Epithelial cell of proximal tubule (primary cell): Measurements from ENCODE around the gene CDCA5. TPM values are rescaled to one million over a fixed set of nuclear protein-coding genes. Genes with fewer than 3 reads are reported as not detected.

Experiments used
- DNase-seq: peaks from one replicate; pipeline ENCODE4 v3.0.0-alpha.2; 2011; ENCODE audit warnings: low read depth
- H3K4me3 ChIP-seq: 2 replicates; pipeline ENCODE4 v1.5.1; 2011; ENCODE audit warnings: low read depth, mild to moderate bottlenecking, low read length
- CTCF ChIP-seq: conservative IDR thresholded peaks from 2 replicates; pipeline ENCODE4 v1.5.1; 2012; ENCODE audit warnings: low read depth, mild to moderate bottlenecking, low read length
- total RNA-seq: library from RNA; depleted of rRNA; stranded (reverse); fragments of >200 nt; gene quantifications from 2 replicates; pipeline ENCODE4 v1.2.3, GENCODE V29; 2015

The CDCA5 gene
- total RNA-seq, 1 donor from 2014 or later = 32.0 TPM

- no peak for DNase-seq
- H3K4me3 ChIP-seq = peak overlapping the region; percentile 81
- no peak for TF ChIP-seq CTCF
Observed at GRCh38 chr11:65096926-65097325, 13.1 kb upstream of the CDCA5 start.

GRCh38 chr11:65095974-65096806 is 12.3 kb upstream of the CDCA5 start, which contains the start of gene VPS51:
TSS of gene VPS51 (plus strand) at chr11:65096214. CDS start at chr11:65096251, 37 bp downstream.
- DNase-seq = no peak
- no peak for TF ChIP-seq CTCF

GRCh38 chr11:65095427-65095826 is 11.6 kb upstream of the CDCA5 start:
- no peak for TF ChIP-seq CTCF
- H3K4me3 ChIP-seq = peak overlapping the region; percentile 81

More at GRCh38 chr11:65095974-65096806, 12.3 kb upstream of the CDCA5 start, which contains the start of gene VPS51:
- peak within 1 kb of the TSS; percentile 81 for H3K4me3 ChIP-seq

GRCh38 chr11:65090628-65091027 is 6.8 kb upstream of the CDCA5 start:
- H3K4me3 ChIP-seq = no peak overlapping the region
- DNase-seq = no peak
- TF ChIP-seq CTCF = no peak

More at GRCh38 chr11:65095427-65095826, 11.6 kb upstream of the CDCA5 start:
- DNase-seq = no peak

- no peak for DNase-seq
- TF ChIP-seq CTCF = no peak
- H3K4me3 ChIP-seq = no peak overlapping the region
Observed at GRCh38 chr11:65089621-65090020, 5.8 kb upstream of the CDCA5 start.

GRCh38 chr11:65087827-65088226 is 4.0 kb upstream of the CDCA5 start:
- TF ChIP-seq CTCF = no peak
- no peak overlapping the region for H3K4me3 ChIP-seq
- no peak for DNase-seq
